AG04449 (cell line): Measurements from ENCODE around the gene MOB4.
A peak's percentile ranks its signal among the peaks of the same experiment; 100 is the strongest.

Source experiments
- CTCF ChIA-PET: fragments of 350-600 bp; formaldehyde crosslinking; extraction: SDS; loops from one replicate; lab custom pipeline; 2021; ENCODE audit warnings: antibody characterized with exemption; lab: Yijun Ruan, JAX
- POLR2A ChIA-PET: fragments of 400-600, 350-600 bp; formaldehyde crosslinking; extraction: SDS; loops from one replicate; lab custom pipeline; 2020; ENCODE audit warnings: antibody characterized with exemption, inconsistent platforms; lab: Yijun Ruan, JAX
- DNase-seq: peaks from one replicate; pipeline ENCODE4 v3.0.0-alpha.2; 2010; ENCODE audit warnings: low read depth, low spot score
- H3K4me3 ChIP-seq: 2 replicates; pipeline ENCODE4 v1.5.1; 2011; ENCODE audit warnings: low read depth, mild to moderate bottlenecking, control low read depth, low read length
- CTCF ChIP-seq: IDR thresholded peaks from one replicate; pipeline ENCODE4 v1.5.1; 2011; ENCODE audit warnings: mild to moderate bottlenecking, moderate library complexity, low read length, control low read depth, inconsistent platforms; ENCODE audit not compliant: insufficient read depth; ENCODE audit errors: missing control alignments

MOB4 gene

GRCh38 chr2:197498937-197499593 is 16.8 kb upstream of the MOB4 start:
- POLR2A ChIA-PET: interaction anchor here (0.6 to 2.9 kb wide), 13 partner anchors 8 to 176 kb away, joined by 3 to 25 read pairs (median 4); partner anchors contain the start of genes COQ10B, MOB4, RFTN2 and SF3B1
- no peak for DNase-seq
- TF ChIP-seq CTCF: no peak
- H3K4me3 ChIP-seq: peak overlapping the region; percentile 78
- CTCF ChIA-PET: interaction anchor here (1.6 kb wide), 1 partner anchor 208 kb away, joined by 4 read pairs; no protein-coding TSS in a partner anchor

- CTCF ChIA-PET: interaction anchor here (1.0 to 1.6 kb wide), 2 partner anchors 9 to 207 kb away, joined by 3 to 4 read pairs; no protein-coding TSS in a partner anchor
- no peak for TF ChIP-seq CTCF
- POLR2A ChIA-PET: interaction anchor here (0.6 to 2.9 kb wide), 14 partner anchors 8 to 207 kb away, joined by 3 to 25 read pairs (median 4); partner anchors contain the start of genes COQ10B, MOB4, RFTN2 and SF3B1
- DNase-seq: peak; percentile 93
- H3K4me3 ChIP-seq: peak within 1 kb of the TSS; percentile 78
Observed at GRCh38 chr2:197499594-197500502, 16.0 kb upstream of the MOB4 start, which contains the start of the genes HSPD1 and HSPE1. TSS of gene HSPD1 (minus strand) at chr2:197499840. CDS start at chr2:197498848, 992 bp downstream. TSS of gene HSPE1 (plus strand) at chr2:197500379. CDS start at chr2:197500437, 58 bp downstream.

GRCh38 chr2:197500503-197501131 is 15.2 kb upstream of the MOB4 start:
- ChIA-PET POLR2A (interaction anchor here (0.8 to 2.9 kb wide), 5 partner anchors 16 to 206 kb away, joined by 3 to 25 read pairs (median 16); partner anchors contain the start of genes COQ10B, MOB4 and SF3B1), CTCF (interaction anchor here (1.0 to 1.6 kb wide), 3 partner anchors 9 to 280 kb away, joined by 3 to 4 read pairs (median 3); no protein-coding TSS in a partner anchor)
- H3K4me3 ChIP-seq: peak overlapping the region; percentile 78
- no peak for TF ChIP-seq CTCF
- DNase-seq: no peak

- CTCF ChIA-PET: no interaction called here
- no peak overlapping the region for H3K4me3 ChIP-seq
- TF ChIP-seq CTCF: no peak
- POLR2A ChIA-PET: interaction anchor here (1.5 kb wide), 1 partner anchor 14 kb away, joined by 4 read pairs; no protein-coding TSS in a partner anchor
- no peak for DNase-seq
Observed at GRCh38 chr2:197502201-197502600, 13.7 kb upstream of the MOB4 start.

- no peak for DNase-seq
- no peak for TF ChIP-seq CTCF
- H3K4me3 ChIP-seq: no peak overlapping the region
- ChIA-PET POLR2A (interaction anchor here (1.5 kb wide), 1 partner anchor 14 kb away, joined by 4 read pairs; no protein-coding TSS in a partner anchor), CTCF (no interaction called here)
Observed at GRCh38 chr2:197502685-197503084, 13.2 kb upstream of the MOB4 start.
